ENCODE data around the gene FRG2B. TPM values are rescaled to one million over a fixed set of nuclear protein-coding genes. Genes with fewer than 3 reads are reported as not detected.
A peak's percentile ranks its signal among the peaks of the same experiment; 100 is the strongest.
"Not testable (repeated sequence)": the region's sequence is repeated elsewhere in the genome, so short reads cannot be mapped to it uniquely, and the experiment has no call there.

The FRG2B gene
- total RNA-seq (not detected), polyA plus RNA-seq (not detected)
- long read RNA-seq, donor 1: 0 reads
- long read RNA-seq, donor 2: 0 reads
- long read RNA-seq, donor 3: 0 reads
- long read RNA-seq, donor 4: 0 reads
- long read RNA-seq, donor 5: 0 reads

- WGBS, 2 donors: 40 to 47% methylated on average over 1 to 3 of the region's 10 CpGs
- not testable (repeated sequence) for ATAC-seq (ENCODE audit: insufficient read depth, low FRiP score)
These were observed at the start of gene FRG2B for GRCh38 chr10:133626695-133627094. TSS of gene FRG2B (minus strand) at chr10:133626795. CDS start at chr10:133626742, 53 bp downstream.

GRCh38 chr10:133667446-133667845 lies 40.9 kb upstream of the FRG2B start:
- not testable (repeated sequence) for H3K9me3 ChIP-seq (ENCODE audit: control insufficient read depth in 4 of 4, insufficient read depth in 3 of 4, low read length in 3 of 4); H3K4me1 ChIP-seq (ENCODE audit: control insufficient read depth in 5 of 5, insufficient read depth in 5 of 5, low read length in 5 of 5); H3K9ac ChIP-seq (ENCODE audit: insufficient read depth in 1 of 2, low read length in 2 of 2); H3K27ac ChIP-seq (ENCODE audit: low read depth in 1 of 2, low read length in 1 of 2); DNase-seq; H3K36me3 ChIP-seq (ENCODE audit: control insufficient read depth in 4 of 4, insufficient read depth in 4 of 4, low read length in 4 of 4); H3K4me3 ChIP-seq
- H3K27me3 ChIP-seq (ENCODE audit: control insufficient read depth in 3 of 3, insufficient read depth in 3 of 3, low read length in 2 of 3): peaks cover 0 to 14% (median 0%) of the 10 kb centered on the region in 3 donors
- ATAC-seq (ENCODE audit: insufficient read depth, low FRiP score): peak; percentile 47
- no CpG with 5 or more reads among the region's 40 CpGs for WGBS, 2 donors

More at GRCh38 chr10:133626695-133627094, at the start of gene FRG2B:
- H3K9ac ChIP-seq (ENCODE audit: insufficient read depth in 1 of 2, low read length in 2 of 2); H3K4me3 ChIP-seq; H3K4me1 ChIP-seq (ENCODE audit: control insufficient read depth in 5 of 5, insufficient read depth in 5 of 5, low read length in 5 of 5); H3K27me3 ChIP-seq (ENCODE audit: control insufficient read depth in 3 of 3, insufficient read depth in 3 of 3, low read length in 2 of 3); H3K9me3 ChIP-seq (ENCODE audit: control insufficient read depth in 4 of 4, insufficient read depth in 3 of 4, low read length in 3 of 4); DNase-seq; H3K27ac ChIP-seq (ENCODE audit: low read depth in 1 of 2, low read length in 1 of 2); H3K36me3 ChIP-seq (ENCODE audit: control insufficient read depth in 4 of 4, insufficient read depth in 4 of 4, low read length in 4 of 4): not testable (repeated sequence)

GRCh38 chr10:133663544-133664160 lies 37.1 kb upstream of the FRG2B start:
- H3K4me3 ChIP-seq; H3K36me3 ChIP-seq (ENCODE audit: control insufficient read depth in 4 of 4, insufficient read depth in 4 of 4, low read length in 4 of 4); H3K27ac ChIP-seq (ENCODE audit: low read depth in 1 of 2, low read length in 1 of 2); H3K9ac ChIP-seq (ENCODE audit: insufficient read depth in 1 of 2, low read length in 2 of 2); DNase-seq; ATAC-seq (ENCODE audit: insufficient read depth, low FRiP score); H3K4me1 ChIP-seq (ENCODE audit: control insufficient read depth in 5 of 5, insufficient read depth in 5 of 5, low read length in 5 of 5); H3K9me3 ChIP-seq (ENCODE audit: control insufficient read depth in 4 of 4, insufficient read depth in 3 of 4, low read length in 3 of 4): not testable (repeated sequence)
- H3K27me3 ChIP-seq (ENCODE audit: control insufficient read depth in 3 of 3, insufficient read depth in 3 of 3, low read length in 2 of 3): peaks cover 0 to 25% (median 0%) of the 10 kb centered on the region in 3 donors
- WGBS, 2 donors: 35 to 54% methylated on average over 4 of the region's 4 CpGs

GRCh38 chr10:133661122-133661521 lies 34.5 kb upstream of the FRG2B start:
- H3K4me3 ChIP-seq; H3K9ac ChIP-seq (ENCODE audit: insufficient read depth in 1 of 2, low read length in 2 of 2); ATAC-seq (ENCODE audit: insufficient read depth, low FRiP score); H3K27ac ChIP-seq (ENCODE audit: low read depth in 1 of 2, low read length in 1 of 2); H3K9me3 ChIP-seq (ENCODE audit: control insufficient read depth in 4 of 4, insufficient read depth in 3 of 4, low read length in 3 of 4); H3K36me3 ChIP-seq (ENCODE audit: control insufficient read depth in 4 of 4, insufficient read depth in 4 of 4, low read length in 4 of 4); DNase-seq; H3K4me1 ChIP-seq (ENCODE audit: control insufficient read depth in 5 of 5, insufficient read depth in 5 of 5, low read length in 5 of 5): not testable (repeated sequence)
- H3K27me3 ChIP-seq (ENCODE audit: control insufficient read depth in 3 of 3, insufficient read depth in 3 of 3, low read length in 2 of 3): peaks cover 0 to 25% (median 0%) of the 10 kb centered on the region in 3 donors
- WGBS, 2 donors: 74 to 81% methylated on average over 2 of the region's 2 CpGs

- WGBS, 2 donors: 66 to 71% methylated on average over 6 of the region's 6 CpGs
- H3K9ac ChIP-seq (ENCODE audit: insufficient read depth in 1 of 2, low read length in 2 of 2); H3K27ac ChIP-seq (ENCODE audit: low read depth in 1 of 2, low read length in 1 of 2); ATAC-seq (ENCODE audit: insufficient read depth, low FRiP score); H3K9me3 ChIP-seq (ENCODE audit: control insufficient read depth in 4 of 4, insufficient read depth in 3 of 4, low read length in 3 of 4); H3K4me3 ChIP-seq; H3K4me1 ChIP-seq (ENCODE audit: control insufficient read depth in 5 of 5, insufficient read depth in 5 of 5, low read length in 5 of 5); H3K36me3 ChIP-seq (ENCODE audit: control insufficient read depth in 4 of 4, insufficient read depth in 4 of 4, low read length in 4 of 4); DNase-seq: not testable (repeated sequence)
- H3K27me3 ChIP-seq (ENCODE audit: control insufficient read depth in 3 of 3, insufficient read depth in 3 of 3, low read length in 2 of 3): peaks cover 0 to 25% (median 0%) of the 10 kb centered on the region in 3 donors
These were observed 33.9 kb upstream of the FRG2B start for GRCh38 chr10:133660516-133660915.

GRCh38 chr10:133657276-133657675 lies 30.7 kb upstream of the FRG2B start:
- 68 to 91% methylated on average over 3 of the region's 4 CpGs for WGBS, 2 donors
- peaks cover 0 to 11% (median 0%) of the 10 kb centered on the region in 3 donors for H3K27me3 ChIP-seq (ENCODE audit: control insufficient read depth in 3 of 3, insufficient read depth in 3 of 3, low read length in 2 of 3)
- H3K36me3 ChIP-seq (ENCODE audit: control insufficient read depth in 4 of 4, insufficient read depth in 4 of 4, low read length in 4 of 4); H3K4me3 ChIP-seq; ATAC-seq (ENCODE audit: insufficient read depth, low FRiP score); H3K4me1 ChIP-seq (ENCODE audit: control insufficient read depth in 5 of 5, insufficient read depth in 5 of 5, low read length in 5 of 5); DNase-seq; H3K9me3 ChIP-seq (ENCODE audit: control insufficient read depth in 4 of 4, insufficient read depth in 3 of 4, low read length in 3 of 4); H3K27ac ChIP-seq (ENCODE audit: low read depth in 1 of 2, low read length in 1 of 2); H3K9ac ChIP-seq (ENCODE audit: insufficient read depth in 1 of 2, low read length in 2 of 2): not testable (repeated sequence)

- ATAC-seq (ENCODE audit: insufficient read depth, low FRiP score); DNase-seq; H3K4me1 ChIP-seq (ENCODE audit: control insufficient read depth in 5 of 5, insufficient read depth in 5 of 5, low read length in 5 of 5); H3K9ac ChIP-seq (ENCODE audit: insufficient read depth in 1 of 2, low read length in 2 of 2); H3K27me3 ChIP-seq (ENCODE audit: control insufficient read depth in 3 of 3, insufficient read depth in 3 of 3, low read length in 2 of 3); H3K9me3 ChIP-seq (ENCODE audit: control insufficient read depth in 4 of 4, insufficient read depth in 3 of 4, low read length in 3 of 4); H3K4me3 ChIP-seq; H3K36me3 ChIP-seq (ENCODE audit: control insufficient read depth in 4 of 4, insufficient read depth in 4 of 4, low read length in 4 of 4); H3K27ac ChIP-seq (ENCODE audit: low read depth in 1 of 2, low read length in 1 of 2): not testable (repeated sequence)
- WGBS, 2 donors: 27 to 61% methylated on average over 4 to 5 of the region's 22 CpGs
These were observed 22.4 kb upstream of the FRG2B start for GRCh38 chr10:133648872-133649455.

All from lung (tissue), 14 donors.